ENCODE measurements around the gene KRTAP5-11.
"Not testable (repeated sequence)": the region's sequence is repeated elsewhere in the genome, so short reads cannot be mapped to it uniquely, and the experiment has no call there.

Gene KRTAP5-11, protein sequence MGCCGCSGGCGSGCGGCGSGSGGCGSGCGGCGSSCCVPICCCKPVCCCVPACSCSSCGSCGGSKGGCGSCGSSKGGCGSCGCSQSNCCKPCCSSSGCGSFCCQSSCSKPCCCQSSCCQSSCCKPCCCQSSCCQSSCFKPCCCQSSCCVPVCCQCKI

DNA sequence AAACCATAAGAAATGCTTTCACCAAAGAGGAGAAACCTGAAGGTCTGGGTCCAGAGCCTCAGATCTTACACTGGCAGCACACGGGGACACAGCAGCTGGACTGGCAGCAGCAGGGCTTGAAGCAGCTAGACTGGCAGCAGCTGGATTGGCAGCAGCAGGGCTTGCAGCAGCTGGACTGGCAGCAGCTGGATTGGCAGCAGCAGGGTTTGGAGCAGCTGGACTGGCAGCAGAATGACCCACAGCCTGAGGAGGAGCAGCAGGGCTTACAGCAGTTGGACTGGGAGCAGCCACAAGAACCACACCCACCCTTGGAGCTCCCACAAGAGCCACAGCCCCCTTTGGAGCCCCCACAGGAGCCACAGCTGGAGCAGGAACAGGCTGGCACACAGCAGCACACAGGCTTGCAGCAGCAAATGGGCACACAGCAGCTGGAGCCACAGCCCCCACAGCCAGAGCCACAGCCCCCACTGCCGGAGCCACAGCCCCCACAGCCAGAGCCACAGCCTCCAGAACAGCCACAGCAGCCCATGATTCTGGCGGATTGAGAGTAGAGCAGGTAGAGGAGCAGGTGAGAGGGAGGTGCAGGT is at the start of gene KRTAP5-11:
Gene KRTAP5-11 (minus strand): TSS at position 567 of the 587 bp plus-strand sequence. CDS start 38 bp downstream, at position 529.
- DNase-seq (ENCODE audit: low spot score): no peak

DNA sequence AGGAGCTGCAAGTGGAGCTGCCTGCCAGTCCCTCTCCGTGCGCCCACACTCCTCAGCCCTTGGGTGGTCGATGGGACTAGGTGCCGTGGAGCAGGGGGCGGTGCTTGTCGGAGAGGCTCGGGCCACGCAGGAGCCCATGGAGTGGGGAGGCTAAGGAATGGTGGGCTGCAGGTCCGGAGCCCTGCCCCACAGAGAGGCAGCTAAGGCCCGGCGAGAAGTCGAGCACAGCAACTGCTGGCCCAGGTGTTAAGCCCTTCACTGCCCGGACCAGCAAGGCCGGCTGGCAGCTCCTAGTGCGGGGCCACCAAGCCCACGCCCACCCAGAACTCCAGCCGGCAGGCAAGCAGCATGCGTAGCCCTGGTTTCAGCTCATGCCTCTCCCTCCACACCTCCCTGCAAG is 48.9 kb upstream of the KRTAP5-11 start:
- not testable (repeated sequence) for DNase-seq (ENCODE audit: low spot score)

DNA sequence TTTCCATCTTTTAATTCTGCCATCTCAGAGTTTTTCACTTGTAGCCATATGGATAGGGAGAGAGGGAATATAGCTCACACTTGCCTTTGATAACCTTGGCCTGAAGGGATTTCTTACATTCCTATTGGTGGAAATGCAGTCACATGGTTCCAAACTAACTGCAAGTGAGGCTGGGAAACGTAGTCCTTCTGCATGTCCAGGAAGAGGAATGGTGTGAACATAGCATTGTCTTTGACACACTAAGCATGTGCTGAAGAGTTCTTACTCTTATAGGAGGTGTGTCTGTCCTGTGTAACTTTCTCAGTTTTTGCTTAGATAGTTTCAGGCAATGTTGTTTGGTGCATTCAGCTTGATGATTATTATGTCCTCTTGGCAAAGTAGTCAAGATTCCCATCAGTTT is 47.4 kb upstream of the KRTAP5-11 start:
- not testable (repeated sequence) for DNase-seq (ENCODE audit: low spot score)

DNA sequence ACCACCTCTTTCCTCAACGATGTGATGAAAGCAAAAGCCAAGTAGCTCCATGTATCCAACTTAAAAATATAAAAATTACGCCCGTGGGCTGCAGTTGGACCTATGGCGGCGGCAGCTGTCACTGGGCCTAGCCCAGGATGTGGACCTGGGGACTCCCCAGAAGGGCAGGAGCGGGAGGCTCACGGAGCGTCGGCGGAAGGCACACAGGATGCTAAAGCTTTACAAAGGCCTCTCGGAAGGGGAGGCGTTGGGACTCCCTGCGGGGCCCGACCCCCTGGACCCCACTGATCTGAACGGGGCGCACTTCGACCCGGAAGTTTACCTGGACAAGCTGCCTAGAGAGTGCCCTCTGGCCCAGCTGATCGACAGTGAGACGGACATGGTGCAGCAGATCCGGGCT is 46.3 kb upstream of the KRTAP5-11 start:
- DNase-seq (ENCODE audit: low spot score): not testable (repeated sequence)

DNA sequence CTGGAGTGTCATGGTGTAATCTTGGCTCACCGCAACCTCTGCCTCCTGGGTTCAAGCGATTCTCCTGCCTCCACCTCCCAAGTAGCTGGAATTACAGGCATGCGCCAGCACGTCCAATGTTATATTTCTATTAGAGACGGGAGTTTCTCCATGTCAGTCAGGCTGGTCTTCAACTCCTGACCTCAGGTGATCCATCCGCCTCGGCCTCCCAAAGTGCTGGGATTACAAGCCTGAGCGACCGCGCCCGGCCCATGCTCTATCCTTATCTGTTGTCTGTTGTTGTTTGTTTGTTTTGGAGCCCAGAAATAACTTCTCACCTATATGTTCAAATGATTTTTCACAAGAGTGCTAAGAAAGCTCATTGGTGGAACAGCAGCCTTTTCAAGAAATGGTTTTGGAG is 40.6 kb upstream of the KRTAP5-11 start:
- DNase-seq (ENCODE audit: low spot score): not testable (repeated sequence)

DNA sequence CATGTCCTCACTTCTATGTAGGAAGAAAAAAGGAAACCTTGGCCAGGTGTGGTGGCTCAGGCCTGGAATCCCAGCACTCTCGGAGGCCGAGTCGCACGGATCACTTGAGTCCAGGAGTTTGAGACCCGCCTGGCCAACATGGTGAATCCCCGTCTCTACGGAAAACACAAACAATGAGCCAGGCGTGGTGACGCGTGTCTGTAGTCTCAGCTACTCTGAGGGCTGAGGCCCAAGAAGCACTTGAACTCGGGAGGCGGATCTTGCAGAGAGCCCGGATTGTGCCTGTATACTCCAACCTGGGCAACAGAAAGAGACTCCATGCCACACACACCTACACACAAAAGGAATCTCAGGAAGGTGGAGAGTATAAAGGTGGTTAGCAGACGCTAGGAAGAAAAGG is 39.9 kb upstream of the KRTAP5-11 start:
- DNase-seq (ENCODE audit: low spot score): not testable (repeated sequence)

DNA sequence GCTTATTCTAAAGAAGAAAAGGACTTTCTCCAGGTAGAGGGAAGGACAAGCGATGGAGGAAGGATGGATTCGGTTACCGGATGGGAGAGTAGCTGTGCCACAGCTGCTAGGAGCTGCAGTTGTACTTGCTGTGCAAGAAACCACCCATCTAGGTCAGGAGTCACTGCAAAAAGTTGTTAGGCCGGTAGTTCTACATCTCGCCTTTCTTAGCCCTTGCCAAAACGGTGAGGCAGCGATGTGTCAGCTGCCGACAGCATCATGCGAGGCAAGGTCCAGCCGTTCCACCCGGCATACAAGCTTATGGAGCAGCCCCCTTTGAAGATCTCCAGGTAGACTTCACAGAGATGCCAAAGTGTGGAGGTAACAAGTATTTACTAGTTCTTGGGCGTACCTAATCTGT is 32.3 kb upstream of the KRTAP5-11 start:
- DNase-seq (ENCODE audit: low spot score): not testable (repeated sequence)

DNA sequence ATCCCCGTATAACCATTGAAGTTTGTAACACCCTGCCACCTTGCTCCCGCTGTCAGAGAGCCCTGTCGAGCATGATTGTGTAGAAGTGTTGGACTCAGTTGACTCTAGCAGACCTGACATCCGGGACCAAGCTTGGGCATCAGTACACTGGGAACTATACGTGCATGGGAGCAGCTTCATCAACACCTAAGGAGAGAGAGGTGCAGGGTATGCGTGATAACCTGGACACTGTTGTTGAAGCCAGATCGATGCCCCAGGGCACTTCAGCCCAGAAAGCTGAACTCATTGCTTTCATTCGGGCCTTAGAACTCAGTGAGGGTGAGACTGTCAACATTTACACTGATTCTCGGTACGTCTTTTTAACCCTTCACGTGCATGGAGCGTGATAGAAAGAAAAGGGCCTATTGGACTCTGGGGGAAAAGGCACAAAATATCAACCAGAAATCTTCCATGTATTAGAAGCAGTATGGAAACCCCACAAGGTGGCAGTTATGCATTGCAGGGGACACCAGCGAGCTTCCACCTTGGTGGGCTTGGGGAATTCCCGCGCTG is 31.8 kb upstream of the KRTAP5-11 start:
- DNase-seq (ENCODE audit: low spot score): not testable (repeated sequence)

DNA sequence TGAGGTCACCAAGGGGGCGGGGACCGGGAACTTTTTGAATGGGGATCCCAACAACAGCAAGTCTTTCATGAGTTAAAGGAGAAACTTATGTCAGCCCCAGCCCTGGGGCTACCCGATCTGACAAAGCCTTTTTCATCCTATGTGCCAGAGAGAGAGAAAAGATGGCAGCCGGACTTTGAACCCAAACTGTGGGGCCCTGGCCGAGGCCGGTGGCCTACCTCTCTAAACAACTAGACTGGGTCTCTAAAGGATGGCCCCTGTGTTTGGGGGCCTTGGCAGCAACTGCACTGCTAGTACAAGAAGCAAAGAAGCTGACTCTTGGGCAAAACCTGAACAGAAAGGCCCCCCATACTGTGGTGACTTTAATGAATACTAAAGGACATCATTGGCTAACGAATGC is 31.3 kb upstream of the KRTAP5-11 start:
- DNase-seq (ENCODE audit: low spot score): not testable (repeated sequence)

DNA sequence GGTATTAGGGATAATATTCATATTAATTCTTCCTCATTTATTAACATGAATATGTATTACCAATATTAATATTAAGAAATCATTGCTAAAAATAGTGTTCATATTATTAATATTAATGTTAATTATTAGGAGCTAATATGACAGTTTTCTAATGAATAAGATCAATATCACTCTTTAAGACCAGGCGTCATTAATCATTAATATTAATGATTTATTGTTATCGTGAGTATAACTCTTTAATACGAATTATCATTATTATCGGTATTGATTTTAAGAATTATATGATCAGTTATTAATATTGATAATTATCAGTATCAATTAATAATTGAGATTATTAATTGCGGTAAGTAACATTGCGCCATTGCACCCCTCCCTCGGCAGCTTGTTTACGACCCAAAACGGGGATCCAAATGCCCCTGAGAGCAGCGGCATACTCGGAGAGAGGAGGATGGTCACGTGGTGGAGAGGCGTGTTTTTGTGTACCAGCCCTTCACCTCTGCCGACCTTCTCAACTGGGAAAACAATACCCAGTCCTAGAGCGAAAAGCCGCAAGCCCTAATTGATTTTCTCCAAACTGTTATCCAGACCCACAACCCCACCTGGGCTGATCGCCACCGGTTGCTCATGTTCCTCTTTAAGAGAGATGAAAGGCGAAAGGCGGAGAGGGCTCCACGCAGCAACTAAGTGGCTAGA is 28.7 kb upstream of the KRTAP5-11 start:
- not testable (repeated sequence) for DNase-seq (ENCODE audit: low spot score)

DNA sequence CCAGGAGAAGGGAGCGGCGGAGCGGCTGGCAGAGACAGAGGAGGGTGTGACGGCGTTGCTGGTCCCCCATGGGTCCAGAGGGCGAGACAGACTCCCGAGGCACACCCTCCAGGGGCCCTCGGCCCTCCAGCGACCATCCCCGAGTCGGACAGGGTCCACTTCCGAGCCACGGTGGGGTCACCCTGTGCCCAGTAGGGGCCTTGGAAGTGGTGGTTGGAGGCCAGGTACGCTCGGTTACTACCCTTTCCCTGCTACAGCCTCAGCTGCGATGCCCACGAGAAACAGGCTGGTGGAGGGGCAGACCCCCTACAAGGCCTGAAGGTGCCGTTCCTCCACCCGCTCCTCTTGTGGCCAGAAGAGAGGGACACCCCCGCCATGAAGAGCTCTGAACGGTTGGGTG is 25.6 kb upstream of the KRTAP5-11 start:
- not testable (repeated sequence) for DNase-seq (ENCODE audit: low spot score)

DNA sequence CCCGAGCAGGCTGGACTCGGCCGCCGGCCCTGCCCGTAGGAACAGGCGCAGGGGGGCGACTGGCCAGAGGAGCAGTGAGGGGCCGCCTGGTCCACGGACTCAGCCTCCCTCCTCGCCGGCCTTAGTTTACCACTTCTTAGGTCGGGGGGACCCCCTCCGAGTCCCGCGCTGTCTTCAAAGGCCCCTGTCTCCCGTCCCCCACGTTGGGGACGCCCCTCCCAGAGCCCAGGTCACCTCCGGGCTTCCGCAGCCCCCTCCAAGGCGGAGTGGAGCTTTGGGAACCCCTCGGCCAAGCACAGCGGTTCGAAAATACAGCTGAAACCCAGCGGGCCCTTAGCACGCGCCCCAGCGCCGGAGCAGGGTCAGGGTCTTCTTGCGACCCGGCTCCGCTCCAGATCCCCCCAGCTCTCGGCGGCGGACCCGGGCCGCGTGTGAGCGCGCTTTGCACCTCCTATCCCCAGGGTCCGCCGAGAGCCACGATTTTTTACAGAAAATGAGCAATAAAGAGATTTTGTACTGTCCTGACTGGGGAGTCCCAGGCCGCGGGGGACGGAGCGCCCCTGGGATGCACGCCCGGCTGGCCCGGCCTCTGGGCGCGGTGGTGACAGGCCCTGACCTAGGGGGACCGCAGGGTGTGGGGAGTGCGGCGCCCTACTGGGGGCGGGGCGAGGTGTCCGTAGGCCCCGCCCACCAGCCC is 25.0 kb upstream of the KRTAP5-11 start:
- DNase-seq (ENCODE audit: low spot score): not testable (repeated sequence)

DNA sequence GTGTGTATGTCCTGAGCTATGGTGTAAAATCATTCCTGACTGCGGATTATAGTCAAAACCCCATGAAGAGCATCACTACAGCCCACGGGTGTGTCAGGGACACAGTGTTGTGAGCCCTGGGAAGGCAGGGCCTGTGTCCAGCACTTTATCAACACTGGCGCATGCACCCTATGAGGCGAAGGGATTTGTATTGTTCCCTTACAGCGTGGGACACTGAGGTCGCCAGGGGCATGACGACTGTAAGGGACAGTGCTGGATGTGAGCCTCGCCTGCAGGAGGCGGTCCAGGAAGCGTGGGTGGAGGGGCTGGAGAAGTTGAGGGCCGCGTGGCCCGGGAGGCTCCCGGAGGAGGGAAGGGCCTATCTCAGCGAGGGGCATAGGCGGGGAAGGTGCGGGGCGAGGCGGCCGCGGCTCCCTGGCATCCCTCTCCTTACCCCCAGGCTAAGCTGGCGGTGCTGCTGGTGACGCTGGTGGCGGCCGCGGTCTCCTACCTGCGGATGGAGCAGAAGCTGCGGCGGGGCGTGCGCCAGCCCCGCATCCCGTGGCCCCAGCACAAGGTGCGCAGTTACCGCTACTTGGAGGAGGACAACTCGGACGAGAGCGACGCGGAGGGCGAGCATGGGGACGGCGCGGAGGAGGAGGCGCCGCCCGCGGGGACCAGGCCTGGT is 24.3 kb upstream of the KRTAP5-11 start:
- not testable (repeated sequence) for DNase-seq (ENCODE audit: low spot score)

DNA sequence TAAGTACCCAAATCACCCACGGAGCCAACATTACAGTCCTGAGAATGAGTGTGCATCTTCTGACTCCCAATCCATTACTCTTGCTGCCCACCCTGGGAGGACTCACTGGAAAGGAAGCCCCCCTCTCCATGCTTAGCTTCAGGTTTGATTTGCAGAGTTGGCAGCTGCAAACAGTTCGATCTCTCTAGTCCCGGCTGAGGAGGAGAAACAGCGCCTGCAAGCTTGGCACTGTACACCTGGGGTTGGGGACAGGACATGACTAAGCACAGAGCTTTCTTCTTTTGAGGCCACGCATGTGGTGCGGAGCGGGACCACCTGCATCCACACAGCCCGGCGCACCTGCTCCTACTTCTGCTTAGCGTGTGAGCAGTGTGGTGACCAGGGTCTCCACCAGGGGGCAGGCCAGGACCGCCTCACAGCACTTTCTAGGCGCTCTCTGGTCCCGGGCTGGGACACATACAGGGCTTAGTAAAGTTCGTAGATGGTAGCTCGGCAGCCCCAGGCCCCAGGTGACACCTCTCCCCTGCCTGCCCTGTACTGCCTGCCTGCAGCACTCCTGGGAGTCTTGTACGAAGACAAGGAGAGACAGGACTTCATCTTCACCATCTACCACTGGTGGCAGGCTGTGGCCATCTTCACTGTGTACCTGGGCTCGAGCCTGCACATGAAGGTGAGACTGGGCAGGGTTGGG is 22.3 kb upstream of the KRTAP5-11 start:
- DNase-seq (ENCODE audit: low spot score): not testable (repeated sequence)

DNA sequence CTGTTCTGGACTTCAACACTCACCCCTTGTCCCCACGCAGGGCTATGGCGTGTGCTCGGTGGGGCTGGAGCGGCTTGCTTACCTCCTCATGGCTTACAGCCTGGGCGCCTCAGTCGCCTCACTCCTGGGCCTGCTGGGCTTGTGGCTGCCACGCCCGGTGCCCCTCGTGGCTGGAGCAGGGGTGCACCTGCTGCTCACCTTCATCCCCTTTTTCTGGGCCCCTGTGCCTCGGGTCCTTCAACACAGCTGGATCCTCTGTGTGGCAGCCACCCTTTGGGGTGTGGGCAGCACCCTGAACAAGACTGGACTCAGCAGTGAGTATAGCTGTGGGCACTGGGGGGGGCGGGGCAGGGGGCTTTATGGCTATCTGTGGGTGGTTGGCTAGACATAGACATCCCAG is 20.5 kb upstream of the KRTAP5-11 start:
- DNase-seq (ENCODE audit: low spot score): not testable (repeated sequence)

DNA sequence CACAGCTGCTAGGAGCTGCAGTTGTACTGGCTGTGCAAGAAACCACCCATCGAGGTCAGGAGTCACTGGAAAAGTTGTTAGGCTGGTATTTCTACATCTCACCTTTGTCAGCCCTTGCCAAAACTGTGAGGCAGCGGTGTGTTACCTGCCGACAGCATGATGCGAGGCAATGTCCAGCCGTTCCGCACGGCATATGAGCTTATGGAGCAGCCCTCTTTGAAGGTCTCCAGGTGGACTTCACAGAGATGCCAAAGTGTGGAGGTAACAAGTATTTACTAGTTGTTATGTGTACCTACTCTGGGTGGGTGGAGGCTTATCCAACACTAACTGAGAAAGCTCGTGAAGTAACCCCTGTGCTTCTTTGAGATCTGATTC is 6.9 kb upstream of the KRTAP5-11 start:
- not testable (repeated sequence) for DNase-seq (ENCODE audit: low spot score)

DNA sequence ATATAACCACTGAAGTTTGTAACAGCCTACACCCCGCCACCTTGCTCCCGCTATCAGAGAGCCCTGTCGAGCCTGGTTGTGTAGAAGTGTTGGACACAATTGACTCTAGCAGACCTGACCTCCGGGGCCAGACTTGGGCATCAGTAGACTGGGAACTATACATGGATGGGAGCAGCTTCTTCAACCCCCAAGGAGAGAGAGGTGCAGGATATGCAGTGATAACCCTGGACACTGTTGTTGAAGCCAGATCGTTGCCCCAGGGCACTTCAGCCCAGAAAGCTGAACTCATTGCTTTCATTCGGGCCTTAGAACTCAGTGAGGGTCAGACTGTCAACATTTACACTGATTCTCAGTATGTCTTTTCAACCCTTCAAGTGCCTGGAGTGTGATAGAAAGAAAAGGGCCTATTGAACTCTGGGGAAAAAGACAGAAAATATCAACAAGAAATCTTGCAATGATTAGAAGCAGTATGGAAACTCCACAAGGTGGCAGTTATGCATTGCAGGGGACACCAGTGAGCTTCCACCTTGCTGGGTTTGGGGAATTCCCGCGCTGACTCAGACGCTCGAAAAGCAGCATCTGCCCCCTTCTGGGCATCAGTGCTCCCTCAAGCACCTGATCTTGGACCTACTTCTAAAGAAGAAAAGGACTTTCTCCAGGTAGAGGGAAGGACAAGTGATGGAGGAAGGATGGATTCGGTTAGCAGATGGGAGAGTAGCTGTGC is 6.3 kb upstream of the KRTAP5-11 start:
- DNase-seq (ENCODE audit: low spot score): not testable (repeated sequence)

DNA sequence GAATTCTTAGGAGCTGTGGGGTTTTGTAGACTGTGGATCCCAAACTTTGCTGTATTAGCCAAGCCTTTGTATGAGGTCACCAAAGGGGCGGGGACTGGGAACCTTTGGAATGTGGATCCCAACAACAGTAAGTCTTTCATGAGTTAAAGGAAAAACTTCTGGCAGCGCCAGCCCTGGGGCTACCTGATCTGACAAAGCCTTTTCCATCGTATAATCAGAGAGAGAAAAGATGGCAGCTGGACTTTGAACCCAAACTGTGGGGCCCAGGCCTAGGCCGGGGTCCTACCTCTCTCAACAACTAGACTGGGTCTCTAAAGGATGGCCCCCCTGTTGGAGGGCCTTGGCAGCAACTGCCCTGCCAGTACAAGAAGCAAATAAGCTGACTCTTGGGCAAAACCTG is 5.6 kb upstream of the KRTAP5-11 start:
- not testable (repeated sequence) for DNase-seq (ENCODE audit: low spot score)

DNA sequence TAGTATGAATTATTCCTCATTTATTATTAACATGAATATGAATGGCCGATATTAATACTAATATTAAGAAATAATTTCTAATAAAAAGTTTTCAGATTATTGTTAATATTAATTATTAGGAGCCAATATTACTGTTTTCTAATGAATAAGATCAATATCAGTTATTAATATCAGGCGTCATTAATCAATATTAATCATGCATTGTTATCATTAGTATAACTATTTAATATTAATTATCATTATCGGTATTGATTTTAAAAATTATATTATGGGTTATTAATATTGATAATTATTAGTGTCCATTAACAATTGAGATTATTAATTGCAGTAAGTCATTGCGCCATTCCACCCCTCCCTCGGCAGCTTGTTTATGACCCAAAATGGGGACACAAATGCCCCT is 3.0 kb upstream of the KRTAP5-11 start:
- DNase-seq (ENCODE audit: low spot score): not testable (repeated sequence)

DNA sequence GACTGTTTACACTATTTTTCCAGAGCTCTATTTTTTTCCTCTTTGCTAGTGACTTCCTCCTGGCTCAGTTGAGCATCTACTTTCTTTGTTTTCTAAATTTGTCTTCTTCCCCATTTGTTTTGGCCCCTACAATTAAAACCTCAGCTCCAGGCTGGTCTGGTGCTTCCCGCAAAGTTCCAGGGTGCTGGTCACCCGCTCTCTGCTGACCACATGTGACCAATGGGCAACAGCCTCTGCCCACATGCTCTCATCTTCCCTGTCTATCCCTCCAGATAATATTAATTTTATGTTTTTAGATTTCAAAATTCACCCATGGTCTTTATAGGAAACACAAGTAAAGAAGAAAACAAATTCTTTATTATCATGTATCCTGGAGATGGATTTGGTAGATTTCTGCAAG is 294 bp upstream of the KRTAP5-11 start:
- not testable (repeated sequence) for DNase-seq (ENCODE audit: low spot score)

DNA sequence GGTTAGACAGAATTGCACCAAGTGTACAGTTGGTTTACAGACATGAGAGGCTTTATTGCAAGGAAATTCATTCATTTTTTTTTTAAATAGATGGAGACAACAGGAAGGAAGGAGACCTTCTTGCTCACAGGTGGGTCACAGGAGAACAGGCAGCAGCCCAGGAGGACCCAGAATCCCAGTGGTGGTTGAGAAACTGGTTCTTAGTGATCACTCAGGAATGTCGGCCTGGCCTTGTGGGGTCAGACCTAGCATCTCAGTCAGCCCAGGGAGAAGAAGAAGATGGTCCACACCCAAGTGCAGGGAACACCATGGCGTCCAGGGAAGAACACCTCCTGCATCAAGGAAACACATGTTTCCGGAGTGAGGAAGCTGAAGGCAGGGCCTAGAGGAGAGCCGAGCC is 849 bp downstream of the KRTAP5-11 start:
- DNase-seq (ENCODE audit: low spot score): no peak

All from cerebellar cortex (tissue), 1 donor.